SK-N-MC (cell line): ENCODE measurements around the gene ARMH4.
A peak's percentile ranks its signal among the peaks of the same experiment; 100 is the strongest.

Experiments
- DNase-seq: peaks from one replicate; pipeline ENCODE4 v3.0.0-alpha.2; 2011; ENCODE audit warnings: low read depth, low spot score
- H3K27ac ChIP-seq: fragments of 200-600 bp; sonication (generic); 2 replicates; pipeline ENCODE4 v1.5.1; 2016; ENCODE audit warnings: mixed run types
- H3K36me3 ChIP-seq: fragments of 200-600 bp; sonication (generic); 2 replicates; pipeline ENCODE4 v1.6.1; 2017; ENCODE audit warnings: antibody characterized with exemption, low read length, mixed read lengths; ENCODE audit not compliant: insufficient read depth
- H3K4me3 ChIP-seq: fragments of 200-600 bp; sonication (generic); 2 replicates; pipeline ENCODE4 v1.5.1; 2016
- H3K9ac ChIP-seq: fragments of 200-600 bp; sonication (generic); 2 replicates; pipeline ENCODE4 v1.8.0; 2017; ENCODE audit warnings: mixed run types, mixed read lengths; ENCODE audit not compliant: insufficient read length
- H3K9me3 ChIP-seq: fragments of 200-600 bp; sonication (generic); 2 replicates; pipeline ENCODE4 v1.6.1; 2017; ENCODE audit warnings: low read depth, mild to moderate bottlenecking, antibody characterized with exemption, low read length, moderate library complexity, mixed read lengths
- EZH2 ChIP-seq: fragments of 200-600 bp; sonication (generic); IDR thresholded peaks from one replicate; pipeline ENCODE4 v1.6.1; 2017; ENCODE audit warnings: antibody characterized with exemption
- FOXP2 ChIP-seq: optimal IDR thresholded peaks from 2 replicates; pipeline ENCODE3; 2011; ENCODE audit warnings: mild to moderate bottlenecking, moderate library complexity; ENCODE audit not compliant: insufficient read depth; ENCODE audit errors: extremely low read length, control extremely low read depth
- POLR2AphosphoS5 ChIP-seq: IDR thresholded peaks from 2 replicates; pipeline ENCODE4 v1.6.1; 2012; ENCODE audit warnings: mild to moderate bottlenecking, low read depth, low read length, borderline replicate concordance

The ARMH4 gene

DNA sequence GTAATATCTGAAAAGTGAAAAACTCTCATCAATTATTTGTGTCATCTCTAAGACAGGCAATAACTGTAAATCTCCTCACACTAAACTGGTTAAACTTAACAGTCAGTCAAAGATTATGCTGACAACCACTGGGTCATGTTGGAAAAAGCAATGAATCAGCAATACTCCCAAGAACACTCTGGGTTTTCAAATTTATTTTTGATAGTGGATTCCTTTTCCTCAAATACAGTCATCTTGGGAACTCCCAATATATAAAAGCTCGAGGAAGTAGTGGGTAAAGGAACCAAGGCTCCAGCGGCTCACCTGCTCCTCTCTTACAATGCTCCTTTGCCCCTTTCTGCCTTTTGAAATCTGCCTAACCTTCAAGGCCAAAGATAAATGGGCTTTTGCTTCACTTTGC lies 70.0 kb downstream of the ARMH4 start:
- Histone ChIP-seq H3K4me3 (no peak overlapping the region), H3K36me3 (no peaks in the 10 kb centered on the region), H3K9ac (no peak overlapping the region), H3K27ac (no peak overlapping the region; the same call in 1 of the 2 replicates), H3K9me3 (no peaks in the 10 kb centered on the region)
- no peak for DNase-seq
- TF ChIP-seq POLR2AphosphoS5 (no peak), EZH2 (no peak), FOXP2 (no peak)

DNA sequence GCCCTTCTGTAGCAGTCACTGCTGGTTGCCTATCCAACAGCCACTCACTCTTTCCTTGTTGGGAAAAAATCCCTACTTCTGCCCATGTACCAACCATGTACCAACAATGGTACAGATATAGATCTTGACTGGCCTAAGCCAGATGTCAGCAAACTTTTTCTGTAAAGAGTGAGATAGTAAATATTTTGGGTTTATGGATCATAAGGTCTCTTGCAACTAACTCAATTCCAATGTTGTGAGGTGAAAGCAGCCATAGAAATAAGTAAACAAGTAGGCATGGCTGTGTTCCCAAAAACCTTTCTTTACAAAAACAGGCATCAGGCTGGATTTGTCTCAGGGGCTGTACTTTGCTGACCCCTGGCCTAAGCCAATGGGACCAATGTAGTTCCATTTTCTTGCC lies 73.5 kb downstream of the ARMH4 start:
- DNase-seq = no peak
- TF ChIP-seq POLR2AphosphoS5 (no peak), FOXP2 (no peak), EZH2 (no peak)
- Histone ChIP-seq H3K9ac (no peak overlapping the region), H3K27ac (no peak overlapping the region), H3K36me3 (no peaks in the 10 kb centered on the region), H3K4me3 (no peak overlapping the region), H3K9me3 (no peaks in the 10 kb centered on the region)

DNA sequence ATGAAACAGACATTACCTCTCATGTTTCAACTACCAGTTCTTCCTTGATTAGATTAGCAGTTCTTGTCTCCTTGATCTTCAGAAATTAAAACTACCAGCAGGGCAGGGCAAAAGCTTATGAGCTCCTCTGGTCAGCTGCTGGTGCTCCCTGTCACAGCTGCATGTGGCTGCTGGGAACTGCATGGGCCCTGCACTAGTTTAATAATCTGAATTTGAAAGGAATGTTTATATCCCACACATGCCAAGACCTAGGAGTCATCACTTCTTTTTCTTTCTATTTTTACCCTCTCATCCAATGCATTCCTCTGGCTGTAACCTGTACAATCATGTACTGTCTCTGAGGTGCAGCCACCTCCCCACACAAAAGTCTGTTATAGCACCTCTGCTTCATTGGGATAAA lies 73.9 kb downstream of the ARMH4 start:
- DNase-seq = no peak
- Histone ChIP-seq H3K27ac (no peak overlapping the region), H3K36me3 (no peaks in the 10 kb centered on the region), H3K4me3 (no peak overlapping the region), H3K9me3 (no peaks in the 10 kb centered on the region), H3K9ac (no peak overlapping the region)
- TF ChIP-seq FOXP2 = no peak
- TF ChIP-seq POLR2AphosphoS5 = no peak
- TF ChIP-seq EZH2 = no peak

DNA sequence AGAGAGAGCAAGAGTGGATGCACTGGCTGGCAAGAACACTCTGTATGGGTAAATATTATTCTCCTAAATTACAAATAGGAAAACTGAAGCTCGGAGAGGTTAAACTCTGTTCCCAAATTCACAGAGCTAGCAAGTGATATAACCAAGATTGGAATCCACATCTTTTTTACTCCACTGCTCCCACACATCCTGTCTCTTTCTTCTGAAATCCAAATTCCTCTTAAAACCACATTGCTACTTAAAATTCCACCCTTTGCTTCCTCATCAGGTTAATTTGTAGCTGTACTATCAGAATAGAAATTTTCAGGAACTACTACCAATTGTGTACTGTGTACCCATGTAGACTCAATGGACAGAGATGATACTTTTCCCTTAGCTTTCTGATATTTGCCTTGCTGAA lies 74.4 kb downstream of the ARMH4 start:
- Histone ChIP-seq H3K9ac (no peak overlapping the region), H3K9me3 (no peaks in the 10 kb centered on the region), H3K4me3 (no peak overlapping the region), H3K36me3 (no peaks in the 10 kb centered on the region), H3K27ac (no peak overlapping the region)
- TF ChIP-seq EZH2 (no peak), POLR2AphosphoS5 (no peak), FOXP2 (no peak)
- no peak for DNase-seq

DNA sequence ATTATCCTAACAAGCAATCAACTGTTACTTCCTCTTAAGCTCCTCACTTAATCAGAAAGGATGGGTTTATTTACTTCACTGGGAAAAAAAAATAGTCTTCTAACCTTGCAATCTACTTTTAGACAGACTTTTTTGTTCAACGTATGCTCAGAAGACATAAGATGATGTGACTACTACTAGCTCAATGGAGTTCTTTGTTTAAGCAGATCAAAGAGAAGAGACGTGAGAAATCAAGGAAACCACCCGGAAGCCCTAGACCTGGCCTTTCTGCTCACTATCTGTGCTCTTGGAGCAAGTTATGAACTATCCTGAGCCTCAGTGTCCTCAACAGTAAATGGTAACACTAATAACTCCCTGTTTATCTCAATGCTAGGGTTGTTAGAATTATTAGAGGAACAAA lies 78.5 kb downstream of the ARMH4 start:
- H3K9me3 ChIP-seq = no peaks in the 10 kb centered on the region
- no peak overlapping the region for H3K27ac ChIP-seq
- no peak for DNase-seq
- no peak overlapping the region for H3K9ac ChIP-seq
- TF ChIP-seq POLR2AphosphoS5 = no peak
- no peaks in the 10 kb centered on the region for H3K36me3 ChIP-seq
- H3K4me3 ChIP-seq = no peak overlapping the region

DNA sequence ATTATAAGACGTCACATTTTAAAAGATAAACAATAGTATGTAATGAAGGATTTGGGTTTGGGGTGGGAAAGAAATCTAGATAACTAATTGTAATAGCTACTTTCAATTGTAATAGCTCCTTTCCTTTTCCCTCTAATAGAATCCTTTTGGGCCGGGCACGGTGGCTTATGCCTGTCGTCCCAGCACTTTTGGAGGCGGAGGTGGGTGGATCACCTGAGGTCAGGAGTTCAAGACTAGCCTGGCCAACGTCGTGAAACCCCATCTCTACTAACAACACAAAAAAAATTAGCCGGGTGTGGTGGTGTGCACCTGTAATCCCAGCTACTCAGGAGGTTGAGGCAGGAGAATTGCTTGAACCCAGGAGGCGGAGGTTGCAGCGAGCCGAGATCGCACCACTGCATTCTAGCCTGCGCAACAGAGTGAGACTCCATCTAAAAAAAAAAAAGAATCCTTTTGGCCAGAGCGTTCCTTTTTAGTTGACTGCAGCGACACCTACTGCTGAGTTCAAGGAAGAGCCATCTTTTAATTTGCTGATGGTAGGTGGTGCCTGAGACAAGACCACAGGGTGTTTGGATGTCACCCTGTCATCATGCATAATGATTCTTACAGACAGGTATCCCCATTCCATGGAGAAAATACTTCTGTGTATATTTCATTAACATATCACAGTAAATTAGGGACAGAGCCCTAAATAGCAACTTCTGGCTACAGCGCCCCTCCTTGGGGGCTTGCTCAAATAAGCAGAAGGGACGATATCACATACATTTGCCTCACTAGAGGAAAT lies 79.5 kb downstream of the ARMH4 start:
- TF ChIP-seq POLR2AphosphoS5 = no peak
- no peak for TF ChIP-seq FOXP2
- TF ChIP-seq EZH2 = no peak
- no peak overlapping the region for H3K9ac ChIP-seq
- H3K9me3 ChIP-seq = no peaks in the 10 kb centered on the region
- no peak overlapping the region for H3K4me3 ChIP-seq
- no peak overlapping the region for H3K27ac ChIP-seq
- peak; percentile 48 for DNase-seq
- H3K36me3 ChIP-seq = no peaks in the 10 kb centered on the region

DNA sequence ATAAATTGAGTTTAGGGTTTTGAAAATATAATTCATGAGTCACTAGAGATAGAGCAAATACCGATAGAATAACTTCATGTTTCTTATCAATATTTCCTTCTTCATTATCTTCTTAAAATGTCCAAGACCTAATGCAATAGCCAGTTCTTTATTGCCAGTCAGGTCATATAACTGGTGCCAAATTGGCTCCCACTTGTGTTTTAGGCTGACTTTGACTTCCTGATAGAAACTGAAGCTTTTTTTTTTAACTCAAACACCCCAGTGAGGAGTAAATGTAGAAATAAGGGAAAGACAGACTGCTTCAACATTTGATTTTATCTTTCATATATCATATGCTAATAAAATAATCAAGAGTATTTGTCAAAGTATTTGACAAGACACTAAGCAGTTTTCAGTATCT lies 80.7 kb downstream of the ARMH4 start:
- no peak overlapping the region for H3K9ac ChIP-seq
- TF ChIP-seq FOXP2 (no peak), POLR2AphosphoS5 (no peak), EZH2 (no peak)
- H3K9me3 ChIP-seq = no peaks in the 10 kb centered on the region
- DNase-seq = no peak
- no peaks in the 10 kb centered on the region for H3K36me3 ChIP-seq
- H3K4me3 ChIP-seq = no peak overlapping the region
- no peak overlapping the region for H3K27ac ChIP-seq

DNA sequence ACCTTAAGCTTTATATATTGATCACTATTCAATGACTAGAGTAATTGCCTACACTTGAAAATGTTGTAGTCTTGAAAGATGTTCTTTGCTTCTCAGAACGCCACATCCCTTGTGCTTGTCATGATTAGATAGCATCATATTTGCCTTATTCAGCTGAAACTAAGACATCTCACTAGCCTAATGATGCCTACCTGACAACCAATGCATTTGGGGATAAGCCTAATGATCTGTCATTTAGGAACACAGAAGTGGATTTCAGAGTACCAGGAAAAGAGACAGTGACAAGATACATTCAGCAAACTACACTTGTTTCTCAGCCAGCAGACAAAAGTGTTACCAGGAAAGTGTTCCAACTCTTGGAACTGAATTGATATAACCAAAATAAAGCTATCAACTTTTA lies 83.7 kb downstream of the ARMH4 start:
- DNase-seq = no peak
- no peak overlapping the region for H3K9ac ChIP-seq
- no peaks in the 10 kb centered on the region for H3K9me3 ChIP-seq
- H3K36me3 ChIP-seq = no peaks in the 10 kb centered on the region
- no peak overlapping the region for H3K4me3 ChIP-seq
- no peak overlapping the region for H3K27ac ChIP-seq
- TF ChIP-seq FOXP2 = no peak
- no peak for TF ChIP-seq EZH2
- TF ChIP-seq POLR2AphosphoS5 = no peak

DNA sequence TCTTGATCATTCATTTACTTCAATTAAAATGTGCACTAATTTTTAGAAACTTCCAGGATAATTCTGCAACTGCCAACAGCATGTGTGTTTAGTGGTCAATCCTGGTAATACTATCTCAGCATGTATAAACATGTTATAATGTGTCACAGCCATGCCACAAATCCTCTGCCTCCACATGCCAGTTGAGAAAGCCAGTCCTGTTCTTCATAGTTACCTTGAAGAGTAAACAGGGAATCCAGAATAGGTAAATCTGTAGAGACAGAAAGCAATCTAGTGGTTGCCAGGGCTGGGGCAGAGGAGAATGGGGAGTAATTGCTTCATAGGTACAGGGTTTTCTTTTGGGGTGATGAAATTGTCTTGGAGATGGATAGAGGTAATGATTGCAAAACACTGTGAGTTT lies 85.9 kb downstream of the ARMH4 start:
- H3K9ac ChIP-seq = no peak overlapping the region
- DNase-seq = no peak
- no peak overlapping the region for H3K27ac ChIP-seq
- no peaks in the 10 kb centered on the region for H3K9me3 ChIP-seq
- TF ChIP-seq FOXP2 (no peak), EZH2 (no peak), POLR2AphosphoS5 (no peak)
- H3K4me3 ChIP-seq = no peak overlapping the region
- no peaks in the 10 kb centered on the region for H3K36me3 ChIP-seq
